ENCODE data around the gene ZNF618. TPM values are rescaled to one million over a fixed set of nuclear protein-coding genes. Genes with fewer than 3 reads are reported as not detected.

ZNF618 gene
- total RNA-seq, 1 experiment from 2014 or later = 22.0 TPM

DNA sequence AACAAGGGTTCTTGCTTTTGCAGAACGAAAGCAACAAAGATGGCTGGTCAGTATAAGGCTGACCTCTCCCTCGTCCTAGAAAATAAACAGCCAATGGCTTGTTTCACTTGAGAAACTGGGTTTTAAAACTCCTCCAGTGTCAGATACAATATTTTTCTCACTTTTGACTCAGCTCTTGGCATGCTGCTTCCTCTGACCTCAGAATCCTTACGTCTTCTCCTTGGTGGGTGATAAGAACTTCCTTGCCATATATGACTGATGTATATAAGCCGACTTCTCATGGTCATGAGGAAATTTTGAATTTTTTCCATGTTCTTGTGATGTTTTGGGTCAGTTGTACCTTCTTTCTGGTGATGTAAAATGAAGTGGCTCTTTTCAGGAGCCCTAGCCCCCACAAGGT lies 3.8 kb downstream of the ZNF618 start:
- Mint-ChIP-seq H3K27ac (no peak overlapping the region), H3K36me3 (peaks cover 2% of the 10 kb centered on the region; the same call in 1 of the 2 replicates), H3K27me3 (ENCODE audit: low read depth) (peaks cover 2% of the 10 kb centered on the region), H3K4me1 (peaks cover 48% of the 10 kb centered on the region), H3K9me3 (no peaks in the 10 kb centered on the region), H3K4me3 (no peak overlapping the region)
- ChIA-PET CTCF (interaction anchor here (0.9 kb wide), 1 partner anchor 18 kb away, joined by 4 read pairs; no protein-coding TSS in a partner anchor), POLR2A (no interaction called here)
- no peak for DNase-seq (ENCODE audit: low spot score)
- TF ChIP-seq CBFB (CRISPR knock-in tag; IDR thresholded peaks at IDR 0.05; ENCODE audit: low read depth) = no peak
- TF ChIP-seq, protein P1, sequence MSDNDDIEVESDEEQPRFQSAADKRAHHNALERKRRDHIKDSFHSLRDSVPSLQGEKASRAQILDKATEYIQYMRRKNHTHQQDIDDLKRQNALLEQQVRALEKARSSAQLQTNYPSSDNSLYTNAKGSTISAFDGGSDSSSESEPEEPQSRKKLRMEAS (CRISPR knock-in tag; IDR thresholded peaks at IDR 0.05) = no peak
- no peak for TF ChIP-seq ZNF317 (CRISPR knock-in tag; IDR thresholded peaks at IDR 0.05; ENCODE audit: borderline replicate concordance, low read depth)
- no peak for TF ChIP-seq ZNF138 (CRISPR knock-in tag; conservative IDR thresholded peaks at IDR 0.05)
- no peak for TF ChIP-seq NFATC4 (CRISPR knock-in tag; IDR thresholded peaks at IDR 0.05)
- TF ChIP-seq TP53 (CRISPR knock-in tag; IDR thresholded peaks at IDR 0.05) = no peak
- TF ChIP-seq E2F5 (CRISPR knock-in tag; IDR thresholded peaks at IDR 0.05) = no peak
- TF ChIP-seq ERG (CRISPR knock-in tag; IDR thresholded peaks at IDR 0.05) = no peak
- no peak for TF ChIP-seq IRF1 (CRISPR knock-in tag; IDR thresholded peaks at IDR 0.05)
- TF ChIP-seq ZSCAN18 (CRISPR knock-in tag; IDR thresholded peaks at IDR 0.05) = no peak
- no peak for TF ChIP-seq ZNF532 (CRISPR knock-in tag; IDR thresholded peaks at IDR 0.05; ENCODE audit: borderline replicate concordance)
- TF ChIP-seq OVOL2 (CRISPR knock-in tag; IDR thresholded peaks at IDR 0.05; ENCODE audit: borderline replicate concordance) = no peak
- no peak for ATAC-seq

DNA sequence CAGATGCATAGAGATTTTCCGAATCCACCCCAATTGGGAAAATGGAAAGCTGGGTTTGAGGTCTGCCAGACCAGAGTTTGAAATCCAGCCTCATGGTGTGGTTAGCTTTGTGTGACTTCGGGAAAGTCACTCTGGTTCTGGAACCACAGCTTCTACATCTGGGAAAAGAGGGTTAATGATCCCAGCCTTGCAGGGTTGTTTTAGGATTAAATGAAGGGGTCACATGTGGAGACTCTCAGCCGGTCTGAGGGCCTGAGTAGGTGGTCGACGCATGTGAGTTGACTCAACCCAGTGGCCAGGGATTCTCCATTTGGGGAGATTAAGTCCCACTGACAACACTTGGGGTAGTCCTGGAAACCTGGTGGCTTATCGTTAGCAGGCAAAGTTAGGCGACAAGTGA lies 6.1 kb downstream of the ZNF618 start:
- no peaks in the 10 kb centered on the region for H3K9me3 Mint-ChIP-seq
- ChIA-PET POLR2A (no interaction called here), CTCF (interaction anchor here (0.6 kb wide), 1 partner anchor 69 kb away, joined by 3 read pairs; no protein-coding TSS in a partner anchor)
- no peak for ATAC-seq
- DNase-seq (ENCODE audit: low spot score) = no peak
- H3K27ac Mint-ChIP-seq = no peak overlapping the region
- H3K36me3 Mint-ChIP-seq = no peaks in the 10 kb centered on the region
- no peak overlapping the region for H3K4me3 Mint-ChIP-seq
- H3K4me1 Mint-ChIP-seq = peaks cover 64% of the 10 kb centered on the region
- no peaks in the 10 kb centered on the region for H3K27me3 Mint-ChIP-seq (ENCODE audit: low read depth)
- TF ChIP-seq, protein P2, sequence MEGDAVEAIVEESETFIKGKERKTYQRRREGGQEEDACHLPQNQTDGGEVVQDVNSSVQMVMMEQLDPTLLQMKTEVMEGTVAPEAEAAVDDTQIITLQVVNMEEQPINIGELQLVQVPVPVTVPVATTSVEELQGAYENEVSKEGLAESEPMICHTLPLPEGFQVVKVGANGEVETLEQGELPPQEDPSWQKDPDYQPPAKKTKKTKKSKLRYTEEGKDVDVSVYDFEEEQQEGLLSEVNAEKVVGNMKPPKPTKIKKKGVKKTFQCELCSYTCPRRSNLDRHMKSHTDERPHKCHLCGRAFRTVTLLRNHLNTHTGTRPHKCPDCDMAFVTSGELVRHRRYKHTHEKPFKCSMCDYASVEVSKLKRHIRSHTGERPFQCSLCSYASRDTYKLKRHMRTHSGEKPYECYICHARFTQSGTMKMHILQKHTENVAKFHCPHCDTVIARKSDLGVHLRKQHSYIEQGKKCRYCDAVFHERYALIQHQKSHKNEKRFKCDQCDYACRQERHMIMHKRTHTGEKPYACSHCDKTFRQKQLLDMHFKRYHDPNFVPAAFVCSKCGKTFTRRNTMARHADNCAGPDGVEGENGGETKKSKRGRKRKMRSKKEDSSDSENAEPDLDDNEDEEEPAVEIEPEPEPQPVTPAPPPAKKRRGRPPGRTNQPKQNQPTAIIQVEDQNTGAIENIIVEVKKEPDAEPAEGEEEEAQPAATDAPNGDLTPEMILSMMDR (IDR thresholded peaks at IDR 0.05) = no peak
- TF ChIP-seq, protein P3, sequence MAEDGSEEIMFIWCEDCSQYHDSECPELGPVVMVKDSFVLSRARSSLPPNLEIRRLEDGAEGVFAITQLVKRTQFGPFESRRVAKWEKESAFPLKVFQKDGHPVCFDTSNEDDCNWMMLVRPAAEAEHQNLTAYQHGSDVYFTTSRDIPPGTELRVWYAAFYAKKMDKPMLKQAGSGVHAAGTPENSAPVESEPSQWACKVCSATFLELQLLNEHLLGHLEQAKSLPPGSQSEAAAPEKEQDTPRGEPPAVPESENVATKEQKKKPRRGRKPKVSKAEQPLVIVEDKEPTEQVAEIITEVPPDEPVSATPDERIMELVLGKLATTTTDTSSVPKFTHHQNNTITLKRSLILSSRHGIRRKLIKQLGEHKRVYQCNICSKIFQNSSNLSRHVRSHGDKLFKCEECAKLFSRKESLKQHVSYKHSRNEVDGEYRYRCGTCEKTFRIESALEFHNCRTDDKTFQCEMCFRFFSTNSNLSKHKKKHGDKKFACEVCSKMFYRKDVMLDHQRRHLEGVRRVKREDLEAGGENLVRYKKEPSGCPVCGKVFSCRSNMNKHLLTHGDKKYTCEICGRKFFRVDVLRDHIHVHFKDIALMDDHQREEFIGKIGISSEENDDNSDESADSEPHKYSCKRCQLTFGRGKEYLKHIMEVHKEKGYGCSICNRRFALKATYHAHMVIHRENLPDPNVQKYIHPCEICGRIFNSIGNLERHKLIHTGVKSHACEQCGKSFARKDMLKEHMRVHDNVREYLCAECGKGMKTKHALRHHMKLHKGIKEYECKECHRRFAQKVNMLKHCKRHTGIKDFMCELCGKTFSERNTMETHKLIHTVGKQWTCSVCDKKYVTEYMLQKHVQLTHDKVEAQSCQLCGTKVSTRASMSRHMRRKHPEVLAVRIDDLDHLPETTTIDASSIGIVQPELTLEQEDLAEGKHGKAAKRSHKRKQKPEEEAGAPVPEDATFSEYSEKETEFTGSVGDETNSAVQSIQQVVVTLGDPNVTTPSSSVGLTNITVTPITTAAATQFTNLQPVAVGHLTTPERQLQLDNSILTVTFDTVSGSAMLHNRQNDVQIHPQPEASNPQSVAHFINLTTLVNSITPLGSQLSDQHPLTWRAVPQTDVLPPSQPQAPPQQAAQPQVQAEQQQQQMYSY (CRISPR knock-in tag; IDR thresholded peaks at IDR 0.05) = no peak
- TF ChIP-seq RORB (CRISPR knock-in tag; IDR thresholded peaks at IDR 0.05) = no peak
- TF ChIP-seq ATF1 (CRISPR knock-in tag; IDR thresholded peaks at IDR 0.05) = no peak
